ENCODE results near the gene SETD5.

SETD5 gene

DNA sequence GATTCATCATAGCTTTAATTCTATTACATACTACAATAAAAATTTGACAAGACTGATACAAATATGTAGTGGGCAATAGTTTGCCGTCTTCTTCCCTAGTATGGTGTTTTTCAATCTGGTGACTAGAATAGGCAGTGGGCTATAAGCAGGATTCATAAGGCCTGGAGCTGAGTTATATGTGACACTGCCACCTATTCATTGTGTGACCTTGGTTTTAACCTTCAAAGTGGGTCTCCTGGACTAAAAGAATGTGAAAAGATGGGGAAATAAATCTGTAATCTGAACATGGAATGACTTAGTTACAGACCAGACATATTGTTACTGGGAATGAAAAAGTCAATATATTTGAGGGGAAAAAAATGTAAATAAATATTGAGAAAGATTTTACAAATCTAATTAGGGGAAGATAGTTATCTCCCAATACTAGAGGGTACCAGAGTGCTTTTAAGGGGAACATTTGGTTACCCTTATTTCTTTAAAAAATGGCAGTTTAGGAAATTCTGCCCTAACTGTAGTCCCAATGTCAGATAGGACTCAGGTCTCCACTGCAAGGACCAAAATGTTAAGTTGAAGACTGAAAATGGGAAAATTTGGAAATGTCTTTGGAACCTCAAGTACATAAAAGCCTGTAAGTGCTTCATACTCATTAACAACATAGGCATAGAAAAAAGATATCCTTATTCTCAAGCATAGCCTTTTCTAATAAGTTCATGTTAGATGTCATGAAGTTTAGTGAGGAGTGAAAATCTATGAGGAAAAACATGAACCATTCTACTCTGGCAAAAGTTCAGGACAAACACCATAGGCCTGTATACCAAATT, 10.7 kb upstream of the SETD5 start:
- no peak for ATAC-seq
- TF ChIP-seq ZNF8 (CRISPR knock-in tag; IDR thresholded peaks at IDR 0.05) (no peak), TOX (CRISPR knock-in tag; IDR thresholded peaks at IDR 0.05; ENCODE audit: borderline replicate concordance) (no peak), RARB (CRISPR knock-in tag; IDR thresholded peaks at IDR 0.05) (no peak), ZFP30 (CRISPR knock-in tag; IDR thresholded peaks at IDR 0.05) (no peak), SNAI2 (CRISPR knock-in tag; IDR thresholded peaks at IDR 0.05) (no peak), CSDC2 (CRISPR knock-in tag; IDR thresholded peaks at IDR 0.05) (no peak), ISL1 (CRISPR knock-in tag; IDR thresholded peaks at IDR 0.05) (no peak), GLIS3 (CRISPR knock-in tag; IDR thresholded peaks at IDR 0.05) (no peak), BACH2 (CRISPR knock-in tag; IDR thresholded peaks at IDR 0.05; ENCODE audit: borderline replicate concordance) (no peak), ARNTL (CRISPR knock-in tag; IDR thresholded peaks at IDR 0.05; ENCODE audit: borderline replicate concordance, low read depth) (no peak), ZC3H10 (CRISPR knock-in tag; IDR thresholded peaks at IDR 0.05) (no peak), ZFP3 (CRISPR knock-in tag; IDR thresholded peaks at IDR 0.05) (no peak), PPARA (CRISPR knock-in tag; IDR thresholded peaks at IDR 0.05; ENCODE audit: borderline replicate concordance) (no peak), ZNF70 (CRISPR knock-in tag; IDR thresholded peaks at IDR 0.05) (no peak)
- TF ChIP-seq, protein P1, sequence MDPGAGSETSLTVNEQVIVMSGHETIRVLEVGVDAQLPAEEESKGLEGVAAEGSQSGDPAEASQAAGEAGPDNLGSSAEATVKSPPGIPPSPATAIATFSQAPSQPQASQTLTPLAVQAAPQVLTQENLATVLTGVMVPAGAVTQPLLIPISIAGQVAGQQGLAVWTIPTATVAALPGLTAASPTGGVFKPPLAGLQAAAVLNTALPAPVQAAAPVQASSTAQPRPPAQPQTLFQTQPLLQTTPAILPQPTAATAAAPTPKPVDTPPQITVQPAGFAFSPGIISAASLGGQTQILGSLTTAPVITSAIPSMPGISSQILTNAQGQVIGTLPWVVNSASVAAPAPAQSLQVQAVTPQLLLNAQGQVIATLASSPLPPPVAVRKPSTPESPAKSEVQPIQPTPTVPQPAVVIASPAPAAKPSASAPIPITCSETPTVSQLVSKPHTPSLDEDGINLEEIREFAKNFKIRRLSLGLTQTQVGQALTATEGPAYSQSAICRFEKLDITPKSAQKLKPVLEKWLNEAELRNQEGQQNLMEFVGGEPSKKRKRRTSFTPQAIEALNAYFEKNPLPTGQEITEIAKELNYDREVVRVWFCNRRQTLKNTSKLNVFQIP (CRISPR knock-in tag; IDR thresholded peaks at IDR 0.05; ENCODE audit: borderline replicate concordance, low read depth): no peak
- TF ChIP-seq, protein P2, sequence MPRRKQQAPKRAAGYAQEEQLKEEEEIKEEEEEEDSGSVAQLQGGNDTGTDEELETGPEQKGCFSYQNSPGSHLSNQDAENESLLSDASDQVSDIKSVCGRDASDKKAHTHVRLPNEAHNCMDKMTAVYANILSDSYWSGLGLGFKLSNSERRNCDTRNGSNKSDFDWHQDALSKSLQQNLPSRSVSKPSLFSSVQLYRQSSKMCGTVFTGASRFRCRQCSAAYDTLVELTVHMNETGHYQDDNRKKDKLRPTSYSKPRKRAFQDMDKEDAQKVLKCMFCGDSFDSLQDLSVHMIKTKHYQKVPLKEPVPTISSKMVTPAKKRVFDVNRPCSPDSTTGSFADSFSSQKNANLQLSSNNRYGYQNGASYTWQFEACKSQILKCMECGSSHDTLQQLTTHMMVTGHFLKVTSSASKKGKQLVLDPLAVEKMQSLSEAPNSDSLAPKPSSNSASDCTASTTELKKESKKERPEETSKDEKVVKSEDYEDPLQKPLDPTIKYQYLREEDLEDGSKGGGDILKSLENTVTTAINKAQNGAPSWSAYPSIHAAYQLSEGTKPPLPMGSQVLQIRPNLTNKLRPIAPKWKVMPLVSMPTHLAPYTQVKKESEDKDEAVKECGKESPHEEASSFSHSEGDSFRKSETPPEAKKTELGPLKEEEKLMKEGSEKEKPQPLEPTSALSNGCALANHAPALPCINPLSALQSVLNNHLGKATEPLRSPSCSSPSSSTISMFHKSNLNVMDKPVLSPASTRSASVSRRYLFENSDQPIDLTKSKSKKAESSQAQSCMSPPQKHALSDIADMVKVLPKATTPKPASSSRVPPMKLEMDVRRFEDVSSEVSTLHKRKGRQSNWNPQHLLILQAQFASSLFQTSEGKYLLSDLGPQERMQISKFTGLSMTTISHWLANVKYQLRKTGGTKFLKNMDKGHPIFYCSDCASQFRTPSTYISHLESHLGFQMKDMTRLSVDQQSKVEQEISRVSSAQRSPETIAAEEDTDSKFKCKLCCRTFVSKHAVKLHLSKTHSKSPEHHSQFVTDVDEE (CRISPR knock-in tag; IDR thresholded peaks at IDR 0.05): no peak
- TF ChIP-seq, protein P3, sequence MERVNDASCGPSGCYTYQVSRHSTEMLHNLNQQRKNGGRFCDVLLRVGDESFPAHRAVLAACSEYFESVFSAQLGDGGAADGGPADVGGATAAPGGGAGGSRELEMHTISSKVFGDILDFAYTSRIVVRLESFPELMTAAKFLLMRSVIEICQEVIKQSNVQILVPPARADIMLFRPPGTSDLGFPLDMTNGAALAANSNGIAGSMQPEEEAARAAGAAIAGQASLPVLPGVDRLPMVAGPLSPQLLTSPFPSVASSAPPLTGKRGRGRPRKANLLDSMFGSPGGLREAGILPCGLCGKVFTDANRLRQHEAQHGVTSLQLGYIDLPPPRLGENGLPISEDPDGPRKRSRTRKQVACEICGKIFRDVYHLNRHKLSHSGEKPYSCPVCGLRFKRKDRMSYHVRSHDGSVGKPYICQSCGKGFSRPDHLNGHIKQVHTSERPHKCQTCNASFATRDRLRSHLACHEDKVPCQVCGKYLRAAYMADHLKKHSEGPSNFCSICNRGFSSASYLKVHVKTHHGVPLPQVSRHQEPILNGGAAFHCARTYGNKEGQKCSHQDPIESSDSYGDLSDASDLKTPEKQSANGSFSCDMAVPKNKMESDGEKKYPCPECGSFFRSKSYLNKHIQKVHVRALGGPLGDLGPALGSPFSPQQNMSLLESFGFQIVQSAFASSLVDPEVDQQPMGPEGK (CRISPR knock-in tag; IDR thresholded peaks at IDR 0.05; ENCODE audit: borderline replicate concordance): no peak
- TF ChIP-seq, protein P4, sequence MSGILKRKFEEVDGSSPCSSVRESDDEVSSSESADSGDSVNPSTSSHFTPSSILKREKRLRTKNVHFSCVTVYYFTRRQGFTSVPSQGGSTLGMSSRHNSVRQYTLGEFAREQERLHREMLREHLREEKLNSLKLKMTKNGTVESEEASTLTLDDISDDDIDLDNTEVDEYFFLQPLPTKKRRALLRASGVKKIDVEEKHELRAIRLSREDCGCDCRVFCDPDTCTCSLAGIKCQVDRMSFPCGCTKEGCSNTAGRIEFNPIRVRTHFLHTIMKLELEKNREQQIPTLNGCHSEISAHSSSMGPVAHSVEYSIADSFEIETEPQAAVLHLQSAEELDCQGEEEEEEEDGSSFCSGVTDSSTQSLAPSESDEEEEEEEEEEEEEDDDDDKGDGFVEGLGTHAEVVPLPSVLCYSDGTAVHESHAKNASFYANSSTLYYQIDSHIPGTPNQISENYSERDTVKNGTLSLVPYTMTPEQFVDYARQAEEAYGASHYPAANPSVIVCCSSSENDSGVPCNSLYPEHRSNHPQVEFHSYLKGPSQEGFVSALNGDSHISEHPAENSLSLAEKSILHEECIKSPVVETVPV (CRISPR knock-in tag; IDR thresholded peaks at IDR 0.05): no peak
- TF ChIP-seq, protein P5, sequence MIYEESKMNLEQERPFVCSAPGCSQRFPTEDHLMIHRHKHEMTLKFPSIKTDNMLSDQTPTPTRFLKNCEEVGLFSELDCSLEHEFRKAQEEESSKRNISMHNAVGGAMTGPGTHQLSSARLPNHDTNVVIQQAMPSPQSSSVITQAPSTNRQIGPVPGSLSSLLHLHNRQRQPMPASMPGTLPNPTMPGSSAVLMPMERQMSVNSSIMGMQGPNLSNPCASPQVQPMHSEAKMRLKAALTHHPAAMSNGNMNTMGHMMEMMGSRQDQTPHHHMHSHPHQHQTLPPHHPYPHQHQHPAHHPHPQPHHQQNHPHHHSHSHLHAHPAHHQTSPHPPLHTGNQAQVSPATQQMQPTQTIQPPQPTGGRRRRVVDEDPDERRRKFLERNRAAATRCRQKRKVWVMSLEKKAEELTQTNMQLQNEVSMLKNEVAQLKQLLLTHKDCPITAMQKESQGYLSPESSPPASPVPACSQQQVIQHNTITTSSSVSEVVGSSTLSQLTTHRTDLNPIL (CRISPR knock-in tag; IDR thresholded peaks at IDR 0.05; ENCODE audit: low read depth): no peak

DNA sequence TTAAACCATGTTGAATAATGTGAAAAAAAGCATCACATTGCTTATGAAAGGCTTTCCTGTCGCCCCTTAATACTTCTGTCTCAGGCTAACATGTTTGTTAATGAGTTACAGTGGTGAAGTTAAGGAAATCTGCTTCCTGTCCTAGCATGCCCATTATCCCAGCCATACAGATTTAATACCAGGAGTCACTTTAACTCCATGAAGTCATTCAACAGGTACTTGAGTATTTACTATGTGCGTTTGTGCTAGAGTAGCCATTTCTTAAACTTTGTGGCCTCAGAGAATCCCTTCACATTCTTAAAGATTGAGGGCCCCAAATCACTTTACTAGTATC, 10.1 kb upstream of the SETD5 start:
- TF ChIP-seq TCF4 (CRISPR knock-in tag; IDR thresholded peaks at IDR 0.05; ENCODE audit: borderline replicate concordance) (no peak), ISL1 (CRISPR knock-in tag; IDR thresholded peaks at IDR 0.05) (no peak), BACH2 (CRISPR knock-in tag; IDR thresholded peaks at IDR 0.05; ENCODE audit: borderline replicate concordance) (no peak), TOX (CRISPR knock-in tag; IDR thresholded peaks at IDR 0.05; ENCODE audit: borderline replicate concordance) (no peak)
- TF ChIP-seq, protein P4 (CRISPR knock-in tag; IDR thresholded peaks at IDR 0.05): 0 out of 2 replicates have a peak, but pooled peaks have one; percentile 25
- ATAC-seq: no peak
